Vagina (tissue), 2 donors: ENCODE data around the gene ACTL6A.

Experiments used
- POLR2A ChIP-seq, 2 donors: fragments of 450-650 bp; IDR thresholded peaks; one replicate each; pipeline ENCODE4 v1.6.1; 2017; ENCODE audit warnings: antibody characterized with exemption in 2 of 2, mild to moderate bottlenecking in 2 of 2, moderate library complexity in 2 of 2
- POLR2AphosphoS5 ChIP-seq, 2 donors: sonication (generic); formaldehyde crosslinking; IDR thresholded peaks; one replicate each; pipeline ENCODE4 v1.9.0; 2017; ENCODE audit warnings: antibody characterized with exemption in 2 of 2, mild to moderate bottlenecking in 2 of 2, low read depth in 1 of 2; ENCODE audit not compliant: insufficient read depth in 1 of 2
- TF ChIP-seq, protein P1 (sequence below), 3 experiments: fragments of 450-650 bp in 2 of 3; fragments of 200-600 bp in 1 of 3; sonication (generic) in 1 of 3; IDR thresholded peaks; one replicate each; pipeline ENCODE4 v1.5.1; 2017 to 2019; ENCODE audit warnings: antibody characterized with exemption in 3 of 3, mild to moderate bottlenecking in 2 of 3, moderate library complexity in 2 of 3

DNA sequence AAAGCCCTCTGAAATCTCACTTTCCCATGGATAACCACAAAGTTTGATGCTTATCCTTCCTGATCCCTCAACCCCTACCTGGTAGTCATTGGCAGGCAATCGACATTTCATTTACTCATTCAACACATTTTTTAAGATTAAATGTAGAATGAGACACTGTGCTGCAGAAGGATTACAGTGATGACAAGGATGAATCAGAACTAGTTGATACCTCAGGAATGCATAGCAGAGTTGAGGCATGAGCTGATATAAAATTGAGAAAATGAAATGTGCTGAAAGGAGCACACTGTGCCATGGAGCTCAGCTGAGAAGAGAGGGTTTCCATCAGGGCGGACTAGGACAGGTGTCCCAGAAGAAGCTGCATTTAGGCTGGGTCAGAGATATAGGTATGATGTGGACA lies 48.9 kb upstream of the ACTL6A start:
- TF ChIP-seq, protein P1, sequence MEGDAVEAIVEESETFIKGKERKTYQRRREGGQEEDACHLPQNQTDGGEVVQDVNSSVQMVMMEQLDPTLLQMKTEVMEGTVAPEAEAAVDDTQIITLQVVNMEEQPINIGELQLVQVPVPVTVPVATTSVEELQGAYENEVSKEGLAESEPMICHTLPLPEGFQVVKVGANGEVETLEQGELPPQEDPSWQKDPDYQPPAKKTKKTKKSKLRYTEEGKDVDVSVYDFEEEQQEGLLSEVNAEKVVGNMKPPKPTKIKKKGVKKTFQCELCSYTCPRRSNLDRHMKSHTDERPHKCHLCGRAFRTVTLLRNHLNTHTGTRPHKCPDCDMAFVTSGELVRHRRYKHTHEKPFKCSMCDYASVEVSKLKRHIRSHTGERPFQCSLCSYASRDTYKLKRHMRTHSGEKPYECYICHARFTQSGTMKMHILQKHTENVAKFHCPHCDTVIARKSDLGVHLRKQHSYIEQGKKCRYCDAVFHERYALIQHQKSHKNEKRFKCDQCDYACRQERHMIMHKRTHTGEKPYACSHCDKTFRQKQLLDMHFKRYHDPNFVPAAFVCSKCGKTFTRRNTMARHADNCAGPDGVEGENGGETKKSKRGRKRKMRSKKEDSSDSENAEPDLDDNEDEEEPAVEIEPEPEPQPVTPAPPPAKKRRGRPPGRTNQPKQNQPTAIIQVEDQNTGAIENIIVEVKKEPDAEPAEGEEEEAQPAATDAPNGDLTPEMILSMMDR (IDR thresholded peaks at IDR 0.05) = no peak
- TF ChIP-seq POLR2AphosphoS5 (IDR thresholded peaks at IDR 0.05; ENCODE audit: insufficient read depth in 1 of 2, low read depth in 1 of 2) (no peak), POLR2A (IDR thresholded peaks at IDR 0.05) (no peak)
